ENCODE results near the gene IL15RA. TPM values are rescaled to one million over a fixed set of nuclear protein-coding genes. Genes with fewer than 3 reads are reported as not detected.

Gene IL15RA
- total and polyA plus RNA-seq, 2 donors (not counting 3 experiments of a cell fraction or from before 2014, with no cell fraction given): 18.8 to 20.6 TPM

- CTCF ChIA-PET: interaction anchor here (2.4 kb wide), 1 partner anchor 26 kb away, joined by 5 read pairs; no protein-coding TSS in a partner anchor
Measured at GRCh38 chr10:5970066-5970465, 7.3 kb downstream of the IL15RA start.

GRCh38 chr10:5968681-5969453 lies 8.5 kb downstream of the IL15RA start:
- Histone ChIP-seq H3K27ac (ENCODE audit: insufficient read depth, low read depth, low read length) (no peak overlapping the region), H3K79me2 (ENCODE audit: control insufficient read depth, insufficient read depth, low read length) (peaks cover 23% of the 10 kb centered on the region), H3K9me1 (replicated peaks; ENCODE audit: control insufficient read depth, extremely low read depth, insufficient read depth, low read length) (no peaks in the 10 kb centered on the region), H3K9me3 (replicated peaks; ENCODE audit: control insufficient read depth, insufficient read depth, low read length) (no peaks in the 10 kb centered on the region), H4K20me1 (replicated peaks; ENCODE audit: control insufficient read depth, extremely low read depth, insufficient read depth, low read length) (no peaks in the 10 kb centered on the region), H3K4me3 (replicated peaks in 1 of 3; ENCODE audit: insufficient read depth in 1 of 3, low read depth in 1 of 3, low read length in 3 of 3) (no peak overlapping the region), H3K36me3 (ENCODE audit: control insufficient read depth in 2 of 2, extremely low read depth in 1 of 2, insufficient read depth in 2 of 2, low read length in 2 of 2) (peaks cover 0 to 2% of the 10 kb centered on the region in 2 experiments), H2AFZ (ENCODE audit: low read depth, low read length) (no peak overlapping the region), H3K4me2 (ENCODE audit: insufficient read depth, low read length) (no peak overlapping the region), H3K27me3 (ENCODE audit: control insufficient read depth in 2 of 2, insufficient read depth in 2 of 2, low read length in 2 of 2) (no peaks in the 10 kb centered on the region), H3K4me1 (ENCODE audit: control insufficient read depth, extremely low read depth, insufficient read depth, low read length) (peaks cover 31% of the 10 kb centered on the region), H3K9ac (replicated peaks; ENCODE audit: extremely low read depth, insufficient read depth, low read length) (no peak overlapping the region)
- ChIA-PET CTCF (no interaction called here), POLR2A (no interaction called here)
- BruUV-seq (replicated peaks): no TSS peak
- DNase-seq (ENCODE audit: low read depth, low spot score) (no peak), FAIRE-seq (no peak)
- no peak for TF ChIP-seq POLR2AphosphoS5 (IDR thresholded peaks at IDR 0.05; ENCODE audit: insufficient read depth, low read depth, low read length)
- no peak for TF ChIP-seq JUN (IDR thresholded peaks at IDR 0.05; ENCODE audit: borderline replicate concordance, insufficient read depth, insufficient read length, low read depth)
- TF ChIP-seq MAX (IDR thresholded peaks at IDR 0.05; ENCODE audit: insufficient read depth, insufficient read length): no peak
- no peak for TF ChIP-seq FOS (IDR thresholded peaks at IDR 0.05; ENCODE audit: borderline replicate concordance, insufficient read depth, low read length)
- no peak for TF ChIP-seq CTCF (IDR thresholded peaks at IDR 0.05; ENCODE audit: extremely low read depth in 1 of 2, insufficient read depth in 1 of 2, low read depth in 1 of 2, low read length in 2 of 2)
- no peak for TF ChIP-seq POLR2A (IDR thresholded peaks at IDR 0.05; ENCODE audit: low read depth, low read length)
- TF ChIP-seq MYC (IDR thresholded peaks at IDR 0.05; ENCODE audit: low read depth, low read length): no peak
- intact Hi-C loops (cut with micrococcal nuclease) (no loop called here), dilution Hi-C loops (cut with MboI; ENCODE audit: extremely low pct_ligation_motif_present, low sequenced_read_pairs) (loop anchor here (25.0 kb wide), 1 partner anchor 118 kb away; the partner anchor contains the start of gene RBM17)

More at GRCh38 chr10:5970066-5970465, 7.3 kb downstream of the IL15RA start:
- FAIRE-seq (peak; percentile 35), DNase-seq (ENCODE audit: low read depth, low spot score) (peak; percentile 56)
- Histone ChIP-seq H3K27ac (ENCODE audit: insufficient read depth, low read depth, low read length) (peak overlapping the region; percentile 88), H4K20me1 (replicated peaks; ENCODE audit: control insufficient read depth, extremely low read depth, insufficient read depth, low read length) (no peaks in the 10 kb centered on the region), H3K9ac (replicated peaks; ENCODE audit: extremely low read depth, insufficient read depth, low read length) (peak overlapping the region; percentile 22), H3K4me2 (ENCODE audit: insufficient read depth, low read length) (peak overlapping the region; percentile 47), H3K4me3 (replicated peaks in 1 of 3; ENCODE audit: insufficient read depth in 1 of 3, low read depth in 1 of 3, low read length in 3 of 3) (no peak overlapping the region), H3K9me3 (replicated peaks; ENCODE audit: control insufficient read depth, insufficient read depth, low read length) (no peaks in the 10 kb centered on the region), H3K36me3 (ENCODE audit: control insufficient read depth in 2 of 2, extremely low read depth in 1 of 2, insufficient read depth in 2 of 2, low read length in 2 of 2) (peaks cover 0 to 2% of the 10 kb centered on the region in 2 experiments), H3K27me3 (ENCODE audit: control insufficient read depth in 2 of 2, insufficient read depth in 2 of 2, low read length in 2 of 2) (no peaks in the 10 kb centered on the region), H3K4me1 (ENCODE audit: control insufficient read depth, extremely low read depth, insufficient read depth, low read length) (peaks cover 31% of the 10 kb centered on the region), H2AFZ (ENCODE audit: low read depth, low read length) (no peak overlapping the region), H3K9me1 (replicated peaks; ENCODE audit: control insufficient read depth, extremely low read depth, insufficient read depth, low read length) (no peaks in the 10 kb centered on the region), H3K79me2 (ENCODE audit: control insufficient read depth, insufficient read depth, low read length) (peaks cover 33% of the 10 kb centered on the region)
- intact Hi-C loops (cut with micrococcal nuclease): loop anchor here (2.0 to 10.0 kb wide), 4 partner anchors 115 to 755 kb away; partner anchors contain the start of genes GDI2 and RBM17
- POLR2A ChIA-PET: no interaction called here
- no TSS peak for BruUV-seq (replicated peaks)
- dilution Hi-C loops (cut with MboI; ENCODE audit: extremely low pct_ligation_motif_present, low sequenced_read_pairs): loop anchor here (25.0 kb wide), 1 partner anchor 117 kb away; the partner anchor contains the start of gene RBM17
- TF ChIP-seq JUN (IDR thresholded peaks at IDR 0.05; ENCODE audit: borderline replicate concordance, insufficient read depth, insufficient read length, low read depth) (peak; percentile 38), POLR2AphosphoS5 (IDR thresholded peaks at IDR 0.05; ENCODE audit: insufficient read depth, low read depth, low read length) (no peak), MAX (IDR thresholded peaks at IDR 0.05; ENCODE audit: insufficient read depth, insufficient read length) (no peak), GATA2 (IDR thresholded peaks at IDR 0.05; ENCODE audit: insufficient read depth, insufficient read length, low read depth, low read length) (peak; percentile 42)

Data from endothelial cell of umbilical vein (primary cell).